Neural cell (in vitro differentiated cells): ENCODE data around the gene TPD52L2.

Experiments
- CTCF ChIP-seq: fragments of 450-650 bp; IDR thresholded peaks from 2 replicates; pipeline ENCODE4 v1.5.1; 2014; ENCODE audit warnings: antibody characterized with exemption, mild to moderate bottlenecking, moderate library complexity; ENCODE audit not compliant: poor library complexity, severe bottlenecking
- EP300 ChIP-seq: fragments of 450-650 bp; conservative IDR thresholded peaks from 2 replicates; pipeline ENCODE4 v1.6.1; 2014; ENCODE audit warnings: antibody characterized with exemption, mild to moderate bottlenecking, moderate library complexity; ENCODE audit not compliant: poor library complexity, severe bottlenecking
- TAF1 ChIP-seq: IDR thresholded peaks from 2 replicates; pipeline ENCODE4 v1.6.1; 2012; ENCODE audit warnings: low read depth

GRCh38 chr20:63844511-63844991 is 20.5 kb upstream of the TPD52L2 start:
- TF ChIP-seq CTCF, result no peak
- no peak for TF ChIP-seq EP300
- TF ChIP-seq TAF1, result no peak
